ENCODE measurements around the gene PCBP3.

- TF ChIP-seq CTCF (IDR thresholded peaks at IDR 0.05; ENCODE audit: insufficient read depth, low read length) (no peak), GABPA (IDR thresholded peaks at IDR 0.05; ENCODE audit: low read depth) (no peak)
Observed at GRCh38 chr21:45844181-45844580, 200.7 kb downstream of the PCBP3 start.
